SK-N-SH (cell line): ENCODE measurements around the gene PDLIM4.

ENCODE experiments used
- CTCF ChIP-seq: fragments of 200-600 bp; sonication (generic); IDR thresholded peaks from 2 replicates; pipeline ENCODE4 v1.6.1; 2017; ENCODE audit warnings: antibody characterized with exemption, mild to moderate bottlenecking, moderate library complexity
- FOXM1 ChIP-seq: IDR thresholded peaks from 2 replicates; pipeline ENCODE4 v1.4.0; 2012; ENCODE audit warnings: low read depth, mild to moderate bottlenecking
- POLR2AphosphoS5 ChIP-seq: IDR thresholded peaks from 2 replicates; pipeline ENCODE4 v1.6.1; 2012; ENCODE audit warnings: low read depth, low read length
- TF ChIP-seq, protein P1 (sequence below): IDR thresholded peaks from 2 replicates; pipeline ENCODE4 v1.4.0; 2012; ENCODE audit warnings: low read depth

DNA sequence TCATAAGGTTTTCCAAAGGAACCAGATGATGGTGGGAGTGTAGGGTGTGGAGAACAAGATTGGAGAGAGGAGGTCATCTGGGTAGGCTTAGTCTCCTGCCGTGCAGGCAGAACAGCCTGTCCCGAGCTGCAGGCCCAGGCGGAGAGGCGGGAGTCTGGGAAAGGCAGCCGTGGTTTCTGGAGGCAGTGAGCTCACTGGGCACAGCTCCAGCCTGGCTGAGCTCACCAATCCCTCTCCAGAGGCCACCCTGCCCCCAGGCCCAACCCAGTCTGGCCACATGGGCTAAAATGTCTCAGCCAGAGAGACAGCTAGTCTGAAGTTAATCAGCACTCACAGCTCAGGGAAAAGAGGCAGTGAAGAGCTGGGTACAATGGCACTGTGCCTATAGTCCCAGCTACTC lies 42.2 kb upstream of the PDLIM4 start:
- TF ChIP-seq, protein P1, sequence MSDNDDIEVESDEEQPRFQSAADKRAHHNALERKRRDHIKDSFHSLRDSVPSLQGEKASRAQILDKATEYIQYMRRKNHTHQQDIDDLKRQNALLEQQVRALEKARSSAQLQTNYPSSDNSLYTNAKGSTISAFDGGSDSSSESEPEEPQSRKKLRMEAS: peak; percentile 93
- TF ChIP-seq CTCF: no peak
- no peak for TF ChIP-seq FOXM1
- no peak; the same call in 1 of the 2 replicates for TF ChIP-seq POLR2AphosphoS5
